Astrocyte of the hippocampus (primary cell): Measurements from ENCODE around the gene SMTNL1.
"Not testable (repeated sequence)": the region's sequence is repeated elsewhere in the genome, so short reads cannot be mapped to it uniquely, and the experiment has no call there.

Experiments
- DNase-seq: peaks from one replicate; pipeline ENCODE4 v3.0.0; 2011; ENCODE audit warnings: low read depth, low spot score

SMTNL1 gene

GRCh38 chr11:57508341-57509170 is 28.8 kb upstream of the SMTNL1 start:
- no peak for DNase-seq

GRCh38 chr11:57511741-57512430 is 25.5 kb upstream of the SMTNL1 start:
- DNase-seq, result no peak

- DNase-seq, result no peak
These were observed 24.5 kb upstream of the SMTNL1 start for GRCh38 chr11:57512646-57513451.

GRCh38 chr11:57513452-57513795 is 24.0 kb upstream of the SMTNL1 start:
- no peak for DNase-seq

DNA sequence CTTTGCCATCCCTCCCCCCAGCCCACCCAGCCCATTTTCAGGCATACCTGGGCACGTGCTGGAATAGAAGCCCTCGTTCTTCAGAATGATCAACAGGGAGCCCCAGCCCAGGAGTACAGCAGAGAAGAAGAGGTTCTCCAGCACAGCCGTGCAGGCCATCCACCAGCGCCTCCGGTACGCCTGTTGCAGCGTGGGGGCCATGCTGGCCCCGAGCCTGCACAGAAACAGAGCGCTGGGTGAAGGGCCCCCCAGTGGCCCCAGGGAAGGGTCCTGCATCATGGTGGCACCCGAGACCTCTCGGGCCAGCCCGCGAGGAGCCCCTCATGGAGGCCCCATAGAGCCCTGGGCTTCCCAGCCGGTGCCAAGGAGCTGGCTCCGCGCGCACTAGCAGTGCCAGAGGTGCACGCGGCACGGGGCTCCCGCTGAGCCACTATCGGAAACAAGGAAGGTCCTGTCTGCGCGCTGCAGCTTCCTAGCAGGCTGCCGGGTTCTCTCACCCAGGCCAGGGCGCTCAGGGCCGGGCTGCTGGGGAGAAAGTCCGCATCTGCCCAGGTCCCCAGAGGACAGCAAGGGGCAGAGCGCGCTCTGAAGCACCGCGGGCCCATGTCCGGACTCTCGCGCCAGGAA is 23.4 kb upstream of the SMTNL1 start:
- DNase-seq, result peak; percentile 45

GRCh38 chr11:57514538-57515331 is 22.7 kb upstream of the SMTNL1 start:
- peak; percentile 40 for DNase-seq

- DNase-seq, result peak; percentile 62
These were observed 21.9 kb upstream of the SMTNL1 start, which contains the start of gene SLC43A1 for GRCh38 chr11:57515332-57516060. SLC43A1 (minus strand) TSS chr11:57515702; CDS start chr11:57514111, 1,591 bp downstream.

GRCh38 chr11:57516061-57516443 is 21.3 kb upstream of the SMTNL1 start:
- DNase-seq, result no peak

DNA sequence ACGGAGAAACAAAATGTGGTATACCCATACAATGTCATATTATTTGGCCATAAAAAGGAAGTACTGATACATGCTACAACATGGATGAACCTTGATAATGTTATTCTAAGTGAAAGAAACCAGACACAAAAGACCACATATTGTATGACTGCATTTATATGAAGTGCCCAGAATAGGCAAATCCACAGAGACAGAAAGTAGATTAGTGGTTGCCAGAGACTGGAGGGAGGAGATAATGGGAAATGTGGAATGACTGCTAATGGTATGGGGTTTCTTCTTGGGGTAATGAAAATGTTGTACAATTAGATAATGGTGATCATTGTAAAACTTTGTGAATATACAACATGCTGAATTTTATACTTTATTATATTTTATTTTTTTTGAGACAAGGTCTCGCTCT is 16.3 kb upstream of the SMTNL1 start:
- no peak for DNase-seq

- DNase-seq, result no peak
These were observed 14.0 kb upstream of the SMTNL1 start for GRCh38 chr11:57523419-57523818.

DNA sequence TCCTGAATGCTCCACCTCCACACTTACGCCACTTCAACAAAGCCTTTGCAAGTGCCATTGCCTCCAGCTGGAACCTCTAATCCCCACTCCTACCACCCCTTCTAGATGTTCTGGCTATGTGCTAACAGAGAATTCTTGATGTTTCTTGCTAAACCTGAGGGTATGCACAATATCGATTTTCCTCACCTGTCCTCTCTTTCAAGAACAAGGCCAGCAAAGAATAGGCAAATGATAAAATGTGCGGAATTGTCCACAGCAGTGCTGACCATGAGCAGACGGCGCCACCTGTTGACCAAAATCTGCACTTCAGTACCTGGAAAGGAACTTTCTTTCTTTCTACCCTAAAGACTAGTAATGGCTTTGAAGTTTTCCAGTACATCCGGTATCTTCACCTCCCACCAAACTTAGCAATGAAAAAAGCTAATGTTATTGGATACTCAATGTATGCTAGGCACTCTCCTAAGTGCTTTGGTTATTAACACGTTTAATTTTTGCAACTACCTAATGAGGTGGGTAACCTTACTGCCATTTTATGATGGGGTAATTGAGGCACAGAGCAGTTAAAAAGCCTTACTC is 10.3 kb upstream of the SMTNL1 start:
- peak; percentile 80 for DNase-seq

DNA sequence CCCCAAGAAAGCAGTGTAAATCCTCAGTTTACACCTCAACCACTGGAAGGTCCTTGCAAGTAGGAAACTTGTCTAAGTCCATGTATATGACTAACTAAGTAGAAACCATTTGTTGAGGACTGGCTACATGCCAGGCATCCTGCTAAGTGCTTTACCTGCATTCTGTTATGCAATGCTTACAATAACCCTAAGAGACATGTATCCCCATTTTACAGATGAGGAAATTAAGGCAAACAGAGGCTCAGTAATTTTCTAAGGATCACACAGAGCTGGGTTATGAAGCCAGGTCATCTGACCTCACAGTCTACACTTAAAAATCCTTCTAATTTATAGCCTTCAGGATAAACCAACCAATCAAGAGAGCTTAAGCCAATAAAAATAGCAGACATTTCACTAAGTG is 8.4 kb upstream of the SMTNL1 start:
- DNase-seq, result no peak

DNA sequence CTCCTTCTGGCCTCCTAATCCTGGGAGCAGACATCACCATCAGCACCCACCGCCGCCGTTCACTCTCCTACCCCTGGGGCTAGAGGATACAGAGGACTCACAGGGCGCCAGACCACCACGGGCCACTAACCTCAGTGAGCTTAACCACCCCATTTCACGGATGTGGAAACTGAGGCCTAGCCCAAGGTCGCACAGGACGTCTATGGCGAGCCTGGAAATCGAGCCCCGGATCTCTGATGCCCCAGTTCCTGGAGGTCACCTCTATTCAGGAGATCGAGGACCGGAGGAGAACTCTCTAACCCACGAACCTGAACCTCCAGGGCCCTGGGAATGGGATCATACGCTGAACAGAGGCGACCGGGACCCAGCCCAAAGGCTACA is 7.2 kb upstream of the SMTNL1 start:
- no peak for DNase-seq

GRCh38 chr11:57530596-57531507 is 6.5 kb upstream of the SMTNL1 start, which contains the start of gene TIMM10:
TIMM10 (minus strand) TSS chr11:57530754; CDS start chr11:57530189, 565 bp downstream.
- peak; percentile 98 for DNase-seq

DNA sequence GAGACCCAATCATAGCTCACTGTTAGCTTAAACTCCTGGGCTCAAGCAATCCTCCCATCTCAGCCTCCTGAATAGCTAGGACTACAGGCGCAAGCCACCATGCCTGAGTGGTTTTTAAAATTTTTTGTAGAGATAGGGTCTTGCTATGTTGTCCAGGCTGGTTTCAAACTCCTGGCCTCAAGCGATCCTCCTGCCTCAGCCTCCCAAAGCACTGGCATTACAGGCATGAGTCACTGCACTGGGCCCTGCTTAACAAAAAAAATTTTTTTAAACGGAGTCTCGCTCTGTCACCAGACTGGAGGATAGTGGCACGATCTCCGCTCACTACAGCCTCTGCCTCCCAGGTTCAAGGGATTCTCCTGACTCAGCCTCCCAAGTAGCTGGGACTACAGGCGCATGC is 2.9 kb upstream of the SMTNL1 start:
- DNase-seq, result not testable (repeated sequence)

- no peak for DNase-seq
These were observed 1.9 kb downstream of the SMTNL1 start for GRCh38 chr11:57539342-57539741.

GRCh38 chr11:57541169-57541568 is 3.8 kb downstream of the SMTNL1 start:
- no peak for DNase-seq

DNA sequence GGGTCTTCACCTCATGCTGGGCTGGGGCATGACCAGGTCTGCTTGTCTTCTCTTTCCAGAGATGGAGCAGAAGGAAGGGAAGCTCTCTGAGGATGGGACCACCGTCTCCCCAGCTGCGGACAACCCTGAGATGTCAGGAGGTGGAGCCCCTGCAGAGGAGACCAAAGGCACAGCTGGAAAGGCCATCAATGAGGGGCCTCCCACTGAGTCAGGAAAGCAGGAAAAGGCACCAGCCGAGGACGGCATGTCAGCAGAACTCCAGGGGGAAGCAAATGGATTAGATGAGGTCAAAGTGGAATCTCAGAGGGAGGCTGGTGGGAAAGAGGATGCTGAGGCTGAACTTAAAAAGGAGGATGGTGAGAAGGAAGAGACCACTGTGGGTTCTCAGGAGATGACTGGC is 5.2 kb downstream of the SMTNL1 start:
- DNase-seq, result no peak

DNA sequence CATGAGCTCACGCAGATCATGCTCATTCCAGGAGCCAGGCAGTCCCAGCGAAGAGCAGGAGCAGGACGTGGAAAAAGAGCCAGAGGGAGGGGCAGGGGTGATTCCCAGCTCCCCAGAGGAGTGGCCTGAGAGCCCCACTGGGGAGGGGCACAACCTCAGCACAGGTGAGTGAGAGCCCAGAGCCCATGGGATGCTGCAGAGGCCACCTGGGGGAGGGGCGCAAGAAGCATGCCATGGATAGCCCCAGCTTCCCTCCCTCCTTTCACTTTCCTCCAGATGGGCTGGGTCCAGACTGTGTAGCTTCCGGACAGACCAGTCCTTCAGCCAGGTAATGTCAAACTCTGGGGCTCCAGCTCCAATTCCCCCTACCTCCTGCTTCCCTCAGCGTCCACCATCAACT is 6.2 kb downstream of the SMTNL1 start:
- no peak for DNase-seq
